G401 (cell line): ENCODE results near the gene ZNF3. TPM values are rescaled to one million over a fixed set of nuclear protein-coding genes. Genes with fewer than 3 reads are reported as not detected.

Source experiments
- DNase-seq: peaks from one replicate; pipeline ENCODE4 v3.0.0-alpha.2; 2015; ENCODE audit warnings: low spot score
- in situ Hi-C: cut with HindIII; loops from 2 replicates; pipeline ENCODE4 v1.10.0; 2016; ENCODE audit warnings: low sequenced_read_pairs, mixed read lengths
- total RNA-seq: library from RNA; depleted of rRNA; stranded (reverse); fragments of >200 nt; shearing (Covaris generic); gene quantifications from 2 replicates; pipeline ENCODE4 v1.2.3, GENCODE V29; 2014; rRNA removed

Gene ZNF3
- total RNA-seq, 1 experiment from 2014 or later, result 38.7 TPM

GRCh38 chr7:100023526-100023925, 58.0 kb downstream of the ZNF3 start:
- no peak for DNase-seq
- in situ Hi-C loops, result no loop called here

GRCh38 chr7:100022621-100023020, 58.9 kb downstream of the ZNF3 start:
- no peak for DNase-seq
- in situ Hi-C loops, result no loop called here

- DNase-seq, result no peak
- in situ Hi-C loops, result no loop called here
Observed at GRCh38 chr7:100021297-100021696, 60.2 kb downstream of the ZNF3 start.

Other genes starting within 250 kb of the ZNF3 start
- not detected in 2 replicates for gene OR2AE1, start 204.7 kb downstream of the ZNF3 start, total RNA-seq
- gene TRIM4, start 162.2 kb downstream of the ZNF3 start, total RNA-seq, result 10.0 and 12.9 TPM in 2 replicates
- gene GJC3, start 152.1 kb downstream of the ZNF3 start, total RNA-seq, result not detected in 2 replicates
- 1.1 TPM in 1 of 2 replicates, not detected in the other for gene AZGP1, start 105.7 kb downstream of the ZNF3 start, total RNA-seq
- 13.8 and 19.4 TPM in 2 replicates for gene ZKSCAN1, start 66.1 kb downstream of the ZNF3 start, total RNA-seq
- 12.2 and 23.1 TPM in 2 replicates for gene ZSCAN21, start 31.9 kb downstream of the ZNF3 start, total RNA-seq
- gene COPS6, start 7.2 kb upstream of the ZNF3 start, total RNA-seq, result 100 and 151 TPM in 2 replicates
- gene MCM7, start 19.7 kb upstream of the ZNF3 start, total RNA-seq, result 356 and 361 TPM in 2 replicates
- gene AP4M1, start 19.9 kb upstream of the ZNF3 start, total RNA-seq, result 19.7 and 34.3 TPM in 2 replicates
- gene TAF6, start 37.6 kb upstream of the ZNF3 start, total RNA-seq, result 26.6 and 45.6 TPM in 2 replicates
- gene CNPY4, start 37.9 kb upstream of the ZNF3 start, total RNA-seq, result 26.6 and 30.0 TPM in 2 replicates
- gene MBLAC1, start 45.2 kb upstream of the ZNF3 start, total RNA-seq, result 1.7 and 2.9 TPM in 2 replicates
- gene LAMTOR4, start 67.2 kb upstream of the ZNF3 start, total RNA-seq, result 97.5 and 231 TPM in 2 replicates
- 9.0 and 14.4 TPM in 2 replicates for gene TRAPPC14, start 77.0 kb upstream of the ZNF3 start, total RNA-seq
- 0.81 TPM in 1 of 2 replicates, not detected in the other for gene GAL3ST4, start 86.9 kb upstream of the ZNF3 start, total RNA-seq
- gene GPC2, start 95.7 kb upstream of the ZNF3 start, total RNA-seq, result 8.8 and 9.0 TPM in 2 replicates
- 0.68 and 3.3 TPM in 2 replicates for gene STAG3, start 96.2 kb upstream of the ZNF3 start, total RNA-seq
- not detected in 2 replicates for gene PVRIG, start 138.2 kb upstream of the ZNF3 start, total RNA-seq
- not detected in 2 replicates for gene SPDYE3, start 226.0 kb upstream of the ZNF3 start, total RNA-seq